GM18511 (cell line): ENCODE data around the gene CSDE1.
"Not testable (repeated sequence)": the region's sequence is repeated elsewhere in the genome, so short reads cannot be mapped to it uniquely, and the experiment has no call there.

Source experiments
- ATAC-seq: cut with Tn5 transposase; IDR thresholded peaks from one replicate; pipeline ENCODE4 v1.9.1; 2021; ENCODE audit warnings: mild to moderate bottlenecking, moderate library complexity; ENCODE audit not compliant: unreplicated experiment

Gene CSDE1

GRCh38 chr1:114757455-114758255 is at the start of gene CSDE1:
Gene CSDE1 (minus strand): TSS chr1:114757984. CDS start chr1:114739890, 18,094 bp downstream.
- ATAC-seq: peak; percentile 86

GRCh38 chr1:114804449-114804848 is 46.7 kb upstream of the CSDE1 start:
- ATAC-seq: not testable (repeated sequence)

- ATAC-seq: no peak
Observed at GRCh38 chr1:114803001-114803400, 45.2 kb upstream of the CSDE1 start.

- ATAC-seq: no peak
Observed at GRCh38 chr1:114794038-114794437, 36.3 kb upstream of the CSDE1 start.

- ATAC-seq: not testable (repeated sequence)
Observed at GRCh38 chr1:114790581-114790980, 32.8 kb upstream of the CSDE1 start.

- not testable (repeated sequence) for ATAC-seq
Observed at GRCh38 chr1:114786440-114786839, 28.7 kb upstream of the CSDE1 start.

- no peak for ATAC-seq
Observed at GRCh38 chr1:114782476-114782875, 24.7 kb upstream of the CSDE1 start.

GRCh38 chr1:114780344-114781226 is 22.8 kb upstream of the CSDE1 start, which contains the start of gene SIKE1:
Gene SIKE1 (minus strand): TSS chr1:114780685. CDS start chr1:114780607, 78 bp downstream.
- peak; percentile 99 for ATAC-seq

GRCh38 chr1:114779722-114780121 is 21.9 kb upstream of the CSDE1 start:
- no peak for ATAC-seq

- not testable (repeated sequence) for ATAC-seq
Observed at GRCh38 chr1:114776726-114777125, 18.9 kb upstream of the CSDE1 start.

- ATAC-seq: no peak
Observed at GRCh38 chr1:114771992-114772391, 14.2 kb upstream of the CSDE1 start.

GRCh38 chr1:114770989-114771388 is 13.2 kb upstream of the CSDE1 start:
- no peak for ATAC-seq

- no peak for ATAC-seq
Observed at GRCh38 chr1:114764689-114765088, 6.9 kb upstream of the CSDE1 start.

- no peak for ATAC-seq
Observed at GRCh38 chr1:114758256-114758832, 560 bp upstream of the CSDE1 start.

- ATAC-seq: no peak
Observed at GRCh38 chr1:114756949-114757454, 782 bp downstream of the CSDE1 start.

- ATAC-seq: peak; percentile 36
Observed at GRCh38 chr1:114756009-114756892, 1.5 kb downstream of the CSDE1 start.

GRCh38 chr1:114755006-114755931 is 2.5 kb downstream of the CSDE1 start:
- no peak for ATAC-seq

- not testable (repeated sequence) for ATAC-seq
Observed at GRCh38 chr1:114753702-114754101, 4.1 kb downstream of the CSDE1 start.

- no peak for ATAC-seq
Observed at GRCh38 chr1:114753143-114753542, 4.6 kb downstream of the CSDE1 start.
